A673 (cell line): ENCODE results near the gene IFT27.

Experiments
- EZH2 ChIP-seq: fragments of 200-600 bp; sonication (generic); IDR thresholded peaks from 2 replicates; pipeline ENCODE4 v1.6.1; 2017; ENCODE audit warnings: borderline replicate concordance, low read depth, mild to moderate bottlenecking, mixed read lengths, antibody characterized with exemption, low read length; ENCODE audit not compliant: poor library complexity, severe bottlenecking
- TF ChIP-seq, protein P1 (sequence below): fragments of 300-800, 200-600 bp; sonication (generic); conservative IDR thresholded peaks from 2 replicates; pipeline ENCODE4 v1.5.1; 2017; ENCODE audit warnings: low read depth, mild to moderate bottlenecking, antibody characterized with exemption, low read length, moderate library complexity, mixed read lengths

DNA sequence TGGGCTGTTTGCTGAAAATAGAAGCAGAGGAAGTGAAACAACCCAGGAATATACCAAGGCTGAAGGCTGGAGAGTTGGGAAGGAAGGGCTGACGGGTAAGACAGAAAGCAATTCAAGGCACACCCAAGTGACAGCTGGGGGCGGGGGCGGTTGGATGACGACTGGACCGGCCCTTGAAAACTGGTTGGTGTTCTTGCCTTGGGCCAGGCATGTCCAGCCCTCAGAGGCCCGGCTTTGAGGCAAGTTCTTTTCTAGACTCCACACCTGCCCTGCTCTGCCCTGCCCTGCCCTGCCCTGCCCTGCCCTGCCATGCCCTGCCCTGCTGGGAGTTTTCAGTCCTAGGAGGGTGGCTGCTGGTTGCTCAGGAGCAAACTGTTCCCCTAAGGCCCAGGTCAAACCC lies 38.1 kb downstream of the IFT27 start:
- TF ChIP-seq, protein P1, sequence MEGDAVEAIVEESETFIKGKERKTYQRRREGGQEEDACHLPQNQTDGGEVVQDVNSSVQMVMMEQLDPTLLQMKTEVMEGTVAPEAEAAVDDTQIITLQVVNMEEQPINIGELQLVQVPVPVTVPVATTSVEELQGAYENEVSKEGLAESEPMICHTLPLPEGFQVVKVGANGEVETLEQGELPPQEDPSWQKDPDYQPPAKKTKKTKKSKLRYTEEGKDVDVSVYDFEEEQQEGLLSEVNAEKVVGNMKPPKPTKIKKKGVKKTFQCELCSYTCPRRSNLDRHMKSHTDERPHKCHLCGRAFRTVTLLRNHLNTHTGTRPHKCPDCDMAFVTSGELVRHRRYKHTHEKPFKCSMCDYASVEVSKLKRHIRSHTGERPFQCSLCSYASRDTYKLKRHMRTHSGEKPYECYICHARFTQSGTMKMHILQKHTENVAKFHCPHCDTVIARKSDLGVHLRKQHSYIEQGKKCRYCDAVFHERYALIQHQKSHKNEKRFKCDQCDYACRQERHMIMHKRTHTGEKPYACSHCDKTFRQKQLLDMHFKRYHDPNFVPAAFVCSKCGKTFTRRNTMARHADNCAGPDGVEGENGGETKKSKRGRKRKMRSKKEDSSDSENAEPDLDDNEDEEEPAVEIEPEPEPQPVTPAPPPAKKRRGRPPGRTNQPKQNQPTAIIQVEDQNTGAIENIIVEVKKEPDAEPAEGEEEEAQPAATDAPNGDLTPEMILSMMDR = no peak
- no peak for TF ChIP-seq EZH2
